Activated T-helper 1 cell treated with anti-CD3 and anti-CD28 coated beads, Interleukin-2, amount 50 U/mL, for 16 hours (primary cell): ENCODE results near the gene KCNJ11.

Experiments used
- DNase-seq, 2 donors: peaks; one replicate each; pipeline ENCODE4 v3.0.0-alpha.2; 2020; ENCODE audit warnings: low read depth in 1 of 2, low spot score in 1 of 2

KCNJ11 gene

DNA sequence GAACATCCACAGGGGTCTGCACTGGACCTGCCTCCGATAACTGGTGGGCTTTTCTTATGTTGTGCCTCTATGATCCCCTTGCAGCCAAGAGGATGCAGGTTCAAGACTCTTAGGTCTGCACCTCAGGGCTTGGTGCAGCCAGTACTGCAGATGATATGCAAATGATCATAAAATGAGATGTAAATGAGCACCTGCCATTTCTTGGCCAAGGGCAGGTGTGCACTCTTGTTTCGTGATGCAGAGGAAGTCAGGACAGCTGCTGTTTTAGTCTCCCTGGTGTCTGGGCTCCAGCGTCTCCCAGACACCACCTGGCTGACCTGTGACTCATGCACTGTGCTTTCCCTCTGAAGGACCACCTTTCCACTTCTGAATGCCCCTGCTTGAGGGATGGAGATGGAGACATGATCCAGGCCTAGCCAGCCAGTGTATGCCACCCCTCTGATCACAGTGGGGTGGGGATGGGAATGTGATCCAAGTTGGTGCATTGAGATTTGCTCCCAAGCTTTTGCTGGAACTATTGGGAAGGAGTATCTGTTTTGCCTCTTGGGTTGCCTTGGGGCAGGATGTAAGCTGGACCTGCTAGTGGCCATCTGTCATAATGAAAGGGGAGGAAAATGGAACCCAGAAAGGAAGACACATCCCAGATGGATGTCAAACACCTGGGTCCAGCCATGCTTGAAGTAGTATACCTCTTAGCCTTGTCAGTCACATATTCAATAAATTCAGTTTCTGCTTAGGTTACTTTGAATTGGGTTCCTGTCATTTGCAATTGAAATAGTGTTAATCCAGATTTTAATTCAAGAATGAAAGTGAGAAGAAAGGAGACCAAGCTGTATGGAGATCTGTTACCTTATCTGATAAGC lies 3.3 kb upstream of the KCNJ11 start:
- DNase-seq = no peak

DNA sequence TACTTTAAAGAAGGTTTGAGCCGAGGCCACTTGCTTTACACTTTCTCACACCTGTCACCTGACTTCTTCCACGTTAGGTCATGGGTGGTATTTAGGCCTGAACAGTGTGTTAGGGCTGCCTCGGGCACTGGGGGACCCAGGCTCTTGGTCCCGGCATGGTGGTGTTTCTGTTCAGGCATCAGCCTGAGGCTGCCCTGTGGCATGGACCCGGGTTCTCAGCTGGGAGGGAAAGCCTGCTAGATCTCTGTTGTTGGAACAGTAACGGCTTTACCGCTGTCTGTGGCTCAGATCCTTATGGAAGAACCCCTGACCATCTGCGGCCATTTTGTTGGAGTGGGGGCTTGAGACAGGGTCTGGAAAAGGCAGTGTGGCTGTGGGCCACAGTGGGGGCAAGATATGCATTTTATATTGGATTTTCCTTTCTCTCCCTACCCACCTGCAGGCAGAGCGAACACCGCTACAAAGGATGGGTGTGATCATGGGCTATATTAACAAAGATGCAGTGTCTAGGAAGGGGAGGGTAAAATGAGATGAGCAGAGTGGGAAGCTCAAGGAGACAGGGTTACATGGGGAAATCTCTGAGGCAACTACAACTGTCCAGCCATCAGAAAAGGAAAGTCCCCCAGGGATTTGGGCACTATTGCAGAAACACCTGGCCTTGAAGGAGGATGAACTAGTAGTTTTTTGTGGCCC lies 1.6 kb upstream of the KCNJ11 start:
- no peak for DNase-seq

DNA sequence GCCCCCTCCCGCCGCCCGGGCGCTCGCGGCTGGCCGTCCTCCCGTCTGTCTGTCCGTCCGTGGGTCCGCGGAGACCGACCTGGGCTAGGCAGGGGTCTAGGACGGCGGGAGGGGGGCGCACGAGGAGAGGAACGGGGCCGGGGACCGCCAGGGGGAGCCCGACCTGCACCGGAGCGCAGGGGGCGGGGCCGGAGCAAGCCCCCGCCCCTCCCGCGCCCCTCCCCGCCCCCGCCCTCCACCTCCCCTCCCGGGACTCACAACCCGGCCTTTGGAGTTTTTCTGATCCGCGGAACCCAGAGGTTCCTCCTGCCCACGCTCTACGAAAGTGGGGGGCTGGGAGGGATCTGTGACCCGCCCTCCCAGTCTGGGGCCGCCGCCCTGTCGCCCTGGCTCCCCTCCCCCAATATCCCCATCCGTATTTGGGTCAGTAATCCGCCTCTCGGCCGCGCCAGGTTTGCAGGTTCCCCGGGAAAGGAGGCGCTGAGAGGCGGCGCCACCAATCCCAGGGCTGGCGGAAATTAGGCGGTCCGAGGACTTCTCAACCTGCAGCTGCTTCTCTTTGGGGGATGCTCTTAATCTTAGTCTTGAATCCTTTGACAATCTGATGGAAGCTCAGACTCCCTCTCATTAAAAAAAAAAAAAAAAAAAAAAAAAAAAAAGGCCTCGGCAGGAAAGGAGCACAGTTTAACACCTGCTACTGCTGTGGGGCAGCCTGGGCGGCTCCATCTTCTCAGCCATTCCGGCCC lies 925 bp upstream of the KCNJ11 start:
- peak; percentile 59 to 71 for DNase-seq

DNA sequence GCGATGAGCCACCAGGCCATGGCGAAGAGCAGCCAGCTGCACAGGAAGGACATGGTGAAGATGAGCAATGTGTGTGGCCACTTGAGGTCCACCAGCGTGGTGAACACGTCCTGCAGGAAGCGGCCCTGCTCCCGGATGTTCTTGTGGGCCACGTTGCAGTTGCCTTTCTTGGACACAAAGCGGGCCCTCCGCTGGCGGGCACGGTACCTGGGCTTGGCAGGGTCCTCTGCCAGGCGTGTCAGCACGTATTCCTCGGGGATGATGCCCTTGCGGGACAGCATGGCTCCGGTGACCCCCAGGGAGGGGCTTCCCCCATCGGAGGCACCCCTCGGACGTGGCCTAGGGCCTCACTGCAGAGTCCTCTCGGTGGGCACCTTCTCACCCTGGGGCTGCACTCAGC lies 648 bp downstream of the KCNJ11 start:
- DNase-seq = no peak

DNA sequence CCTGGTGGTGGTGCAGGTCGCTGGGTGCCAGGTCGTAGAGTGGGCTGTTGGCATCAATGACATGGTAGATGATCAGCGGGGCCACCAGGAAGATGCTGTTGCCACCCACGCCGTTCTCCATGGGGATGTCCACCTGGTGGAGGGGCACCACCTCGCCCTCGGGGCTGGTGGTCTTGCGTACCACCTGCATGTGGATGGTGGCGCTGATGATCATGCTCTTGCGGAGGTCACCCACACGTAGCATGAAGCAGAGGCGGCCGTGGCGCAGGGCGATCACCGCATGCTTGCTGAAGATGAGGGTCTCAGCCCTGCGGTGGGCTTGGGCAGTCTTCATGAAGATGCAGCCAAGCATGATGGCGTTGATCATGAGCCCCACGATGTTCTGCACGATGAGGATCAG lies 1.2 kb downstream of the KCNJ11 start:
- DNase-seq = no peak

DNA sequence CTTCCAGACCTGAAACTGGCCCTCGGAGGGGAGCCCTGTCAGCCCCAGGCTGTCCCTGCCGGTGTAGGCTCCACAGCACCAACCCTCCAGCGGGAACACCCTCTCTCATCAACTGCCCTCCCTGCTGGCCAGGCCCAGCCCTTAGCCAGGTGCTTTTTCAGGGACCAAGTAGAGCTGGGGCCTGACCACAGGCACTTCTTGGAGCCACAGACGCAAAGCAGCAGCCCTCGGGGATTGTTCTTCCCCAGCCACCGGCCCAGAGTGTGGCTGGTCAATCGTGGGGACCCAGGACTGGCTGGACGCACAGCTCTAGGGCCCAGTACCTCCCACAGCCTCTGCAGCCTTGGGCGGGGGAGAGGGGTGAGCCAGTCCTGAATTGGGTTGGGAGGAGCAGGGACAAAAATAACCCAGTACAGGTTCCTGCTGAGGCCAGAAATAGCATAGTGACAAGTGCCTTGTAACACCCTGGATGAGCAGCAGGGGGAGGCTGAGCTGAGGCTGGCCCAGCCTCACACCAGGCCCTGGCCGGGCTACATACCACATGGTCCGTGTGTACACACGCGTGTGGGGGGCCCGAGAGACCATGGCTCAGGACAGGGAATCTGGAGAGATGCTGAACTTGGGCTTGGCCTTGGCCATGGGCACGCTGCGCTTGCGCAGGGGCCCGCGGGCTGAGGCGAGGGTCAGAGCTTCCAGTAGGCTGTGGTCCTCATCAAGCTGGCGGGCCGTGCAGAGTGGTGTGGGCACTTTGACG lies 2.0 kb downstream of the KCNJ11 start:
- no peak for DNase-seq

DNA sequence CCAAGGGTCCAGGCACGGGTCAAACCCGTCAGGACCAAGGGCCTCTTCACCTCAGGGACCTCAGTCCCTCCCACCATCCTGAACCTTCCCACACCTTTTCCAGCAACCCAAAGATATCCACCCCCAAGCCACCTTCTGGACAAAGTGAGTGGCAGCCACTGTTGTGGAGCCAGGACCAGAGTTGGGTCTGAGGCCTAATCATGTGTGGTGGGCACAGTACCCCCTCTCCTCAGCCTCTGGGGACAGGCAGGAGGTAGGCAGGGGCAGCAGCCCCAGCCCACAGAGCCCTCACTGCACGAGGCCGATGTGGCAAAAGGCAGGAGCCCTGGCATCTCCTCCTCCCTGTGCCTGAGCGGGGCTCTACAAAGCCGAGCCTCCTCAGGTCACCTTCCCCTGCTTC lies 2.5 kb downstream of the KCNJ11 start:
- no peak for DNase-seq

DNA sequence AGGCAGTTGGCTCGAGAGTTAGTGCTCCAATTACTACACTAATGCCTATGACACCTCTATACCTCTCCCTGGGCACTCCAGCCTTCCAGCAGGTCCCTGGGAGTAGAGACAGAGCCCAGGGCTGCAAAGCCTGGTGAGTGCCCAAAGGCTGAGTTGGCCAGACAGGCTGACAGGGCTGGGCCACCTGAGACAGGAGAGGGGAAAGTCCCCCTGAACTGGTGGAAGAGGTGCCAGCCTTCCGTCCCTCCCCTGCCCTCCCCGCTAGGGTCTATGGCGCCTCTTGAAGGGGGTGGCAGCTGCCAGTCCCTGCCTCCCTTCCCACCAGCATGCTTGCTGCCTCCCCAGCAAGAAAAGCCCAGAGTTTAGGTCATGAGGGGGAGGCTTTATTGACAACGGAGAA lies 3.0 kb downstream of the KCNJ11 start:
- DNase-seq = no peak

DNA sequence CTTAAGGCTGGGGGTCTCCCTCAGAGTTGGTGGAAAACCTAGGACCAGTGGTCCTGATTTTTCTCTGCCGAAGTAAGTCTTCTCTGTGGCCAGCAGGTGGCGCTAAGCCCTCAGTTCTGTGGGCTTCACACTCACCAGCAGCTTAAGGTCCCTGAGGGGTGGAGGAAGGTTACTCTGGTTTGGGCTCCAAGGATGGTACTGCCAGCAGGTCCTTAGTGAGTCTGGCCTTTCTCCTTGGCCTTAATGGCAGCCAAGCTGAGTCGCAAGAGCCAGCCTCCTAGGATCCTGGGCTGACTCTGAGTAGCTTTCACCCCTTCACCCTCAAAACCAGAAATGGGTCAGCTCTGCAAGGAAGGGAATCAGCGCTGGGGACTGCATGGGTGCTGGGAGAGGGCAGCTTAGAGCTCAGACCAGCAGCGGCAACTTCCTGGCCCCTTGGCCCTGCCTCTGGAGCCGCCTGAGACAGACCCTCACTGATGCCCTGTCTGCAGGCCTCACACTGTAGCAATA lies 4.4 kb downstream of the KCNJ11 start:
- DNase-seq = peak; percentile 53 to 54

DNA sequence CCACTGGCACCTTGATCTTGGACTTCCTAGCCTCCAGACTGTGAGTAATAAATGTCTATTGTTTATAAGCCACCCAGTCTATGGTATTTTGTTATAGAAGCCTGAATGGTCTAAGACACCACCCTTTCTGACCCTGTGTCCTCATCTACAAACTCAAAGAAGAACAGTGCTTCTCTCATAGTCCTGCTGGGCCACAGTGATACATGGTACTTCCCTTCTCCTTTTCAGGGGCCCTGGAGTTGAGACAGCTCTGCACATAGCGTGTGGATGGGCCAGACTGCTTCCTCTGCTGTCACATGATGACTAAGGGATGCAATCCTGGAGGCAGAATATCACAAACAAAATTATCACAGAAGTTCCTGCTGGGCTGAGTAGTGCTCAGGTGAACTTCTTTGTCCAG lies 5.0 kb downstream of the KCNJ11 start:
- no peak for DNase-seq

DNA sequence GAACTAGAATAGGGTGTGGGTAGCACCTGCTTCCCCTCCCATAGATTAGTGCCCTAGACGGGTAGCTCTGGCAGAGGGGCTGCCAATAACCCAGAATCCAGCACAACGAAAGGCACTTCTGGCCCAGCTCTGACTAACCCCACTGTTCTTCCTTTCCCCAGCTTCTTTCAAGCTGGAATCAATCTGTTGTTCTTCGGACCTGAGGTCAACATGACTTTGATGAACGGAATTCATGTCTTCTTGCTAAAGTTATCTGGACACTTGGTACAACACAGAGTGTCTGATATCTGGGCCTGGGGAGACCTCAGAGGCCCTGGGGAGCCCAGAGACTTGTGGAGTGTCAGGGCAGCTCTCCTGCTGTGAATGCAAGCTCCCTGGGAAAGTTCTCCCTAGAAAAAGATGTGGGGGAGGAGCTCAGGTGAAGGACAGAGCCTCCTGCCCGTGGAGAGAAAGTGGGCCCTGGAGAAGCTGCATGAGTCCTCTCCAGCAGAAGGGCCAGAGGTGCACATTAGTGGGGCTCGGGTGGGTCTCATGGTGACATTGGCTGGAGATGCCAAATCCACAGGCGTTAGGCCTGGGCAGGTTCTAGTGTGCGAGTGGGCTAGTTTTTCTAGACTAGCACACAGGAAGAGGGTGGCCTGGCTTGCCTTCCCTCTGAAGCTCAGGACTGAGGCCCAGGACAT lies 6.3 kb downstream of the KCNJ11 start:
- DNase-seq = no peak

DNA sequence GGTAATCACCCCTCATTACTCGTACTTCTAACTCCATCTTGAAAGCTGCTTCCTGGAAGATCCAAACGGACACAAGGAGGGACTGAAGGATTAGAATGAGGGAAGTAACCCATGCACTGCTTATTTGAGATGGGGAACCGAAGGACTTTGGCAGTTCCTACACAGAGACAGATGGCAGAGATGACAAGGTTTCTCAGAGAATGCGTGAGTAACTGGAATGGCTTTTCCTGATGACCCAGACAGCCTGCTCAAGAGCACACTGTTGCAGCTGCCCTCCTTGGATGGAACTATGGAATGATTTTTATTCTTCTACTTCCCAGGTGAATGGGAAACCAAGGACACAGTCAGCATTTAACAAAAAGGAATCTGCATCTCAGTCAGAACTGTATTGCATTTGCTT lies 7.3 kb downstream of the KCNJ11 start:
- DNase-seq = no peak

DNA sequence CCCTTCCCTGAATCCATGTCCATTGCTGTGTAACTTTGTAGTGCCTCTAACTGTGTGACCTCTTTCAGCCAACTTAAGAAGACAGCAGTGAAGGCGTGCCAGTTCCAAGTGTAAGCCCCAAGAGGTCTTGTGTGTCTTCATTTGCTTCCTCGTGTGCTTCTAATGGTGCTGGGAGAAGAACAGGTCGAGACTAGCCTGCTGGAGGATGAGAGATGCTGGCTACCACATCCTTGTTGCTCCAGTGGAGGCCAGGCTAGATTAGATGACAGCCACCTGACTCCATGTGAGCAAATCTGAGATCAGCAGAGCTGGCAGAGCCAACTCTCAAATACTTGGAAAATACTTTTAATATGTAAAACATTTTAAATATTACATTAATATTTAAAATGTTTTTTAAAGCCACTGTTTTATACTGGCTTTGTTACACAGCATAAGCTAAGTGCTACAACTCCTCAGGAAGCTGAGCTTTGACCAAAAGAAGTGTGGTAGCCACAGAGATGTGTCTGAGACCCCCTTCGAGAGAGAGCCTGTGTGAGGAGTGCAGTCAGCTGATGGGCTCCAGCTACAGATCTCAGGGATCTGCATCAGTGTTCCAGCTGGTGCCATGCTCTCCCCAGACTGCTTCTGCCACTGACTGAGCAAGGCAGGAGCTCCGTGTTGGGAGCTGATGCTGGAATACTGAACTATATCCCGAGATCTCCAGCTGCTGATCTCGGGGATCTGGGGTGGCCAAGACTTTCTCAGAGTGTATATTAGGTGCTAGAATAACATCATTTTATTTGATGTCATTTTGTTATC lies 8.9 kb downstream of the KCNJ11 start:
- no peak for DNase-seq

DNA sequence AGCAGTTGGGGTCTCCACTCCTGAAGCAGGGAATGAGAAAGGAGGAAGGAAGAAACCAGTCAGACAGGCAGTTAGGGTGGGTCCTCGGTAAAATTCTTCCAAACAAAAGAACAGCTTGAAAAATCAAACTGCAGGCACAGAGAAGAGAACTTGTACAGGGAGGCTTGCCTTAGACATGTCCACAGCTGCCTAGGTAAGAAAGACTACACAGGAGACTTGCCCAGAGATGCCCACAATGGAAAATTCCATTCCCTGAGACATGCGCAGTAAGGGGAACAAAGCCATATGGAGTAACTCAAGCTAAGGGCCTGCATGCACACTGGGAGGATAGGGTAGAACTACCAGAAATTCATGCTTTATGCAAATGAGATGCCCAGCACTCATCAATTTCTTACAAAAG lies 9.8 kb downstream of the KCNJ11 start:
- no peak for DNase-seq

DNA sequence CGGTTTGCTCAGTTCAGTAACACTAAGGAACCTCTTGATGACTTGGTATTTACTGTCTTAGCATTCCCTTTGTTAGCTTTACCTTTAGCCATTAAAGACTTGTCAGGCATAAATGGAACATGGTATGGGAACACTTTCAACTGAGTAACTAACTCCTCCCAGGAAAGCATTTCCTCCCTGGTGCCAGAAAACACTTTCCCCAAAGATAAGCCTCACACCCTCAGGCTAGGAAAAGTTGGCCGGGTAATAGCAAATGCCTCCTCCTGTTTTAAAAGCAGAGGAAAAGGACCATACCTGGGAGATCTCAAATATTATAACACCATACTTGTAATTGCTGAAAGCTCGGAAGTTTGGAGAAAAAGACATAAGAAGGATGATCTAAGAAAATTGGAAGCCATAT lies 12.0 kb downstream of the KCNJ11 start:
- DNase-seq = no peak

DNA sequence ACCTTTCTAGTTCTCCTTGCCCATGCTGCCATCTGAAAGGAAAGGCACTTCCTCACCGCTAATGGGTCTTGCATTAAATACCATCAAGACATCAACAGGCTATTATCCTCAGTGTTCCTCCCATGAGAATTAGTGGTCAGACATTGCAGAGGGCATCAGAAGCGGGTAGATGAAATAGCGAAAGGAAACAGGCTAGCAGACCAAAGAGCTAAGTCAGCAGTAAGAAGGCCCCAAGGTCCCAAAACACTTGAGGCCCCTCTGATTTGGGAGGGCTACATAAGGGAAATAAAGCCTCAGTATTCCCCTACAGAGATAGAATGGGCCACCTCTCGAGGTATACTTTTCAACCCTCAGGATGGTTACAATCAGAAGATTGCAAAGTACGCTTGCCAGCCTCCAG lies 12.9 kb downstream of the KCNJ11 start:
- no peak for DNase-seq

DNA sequence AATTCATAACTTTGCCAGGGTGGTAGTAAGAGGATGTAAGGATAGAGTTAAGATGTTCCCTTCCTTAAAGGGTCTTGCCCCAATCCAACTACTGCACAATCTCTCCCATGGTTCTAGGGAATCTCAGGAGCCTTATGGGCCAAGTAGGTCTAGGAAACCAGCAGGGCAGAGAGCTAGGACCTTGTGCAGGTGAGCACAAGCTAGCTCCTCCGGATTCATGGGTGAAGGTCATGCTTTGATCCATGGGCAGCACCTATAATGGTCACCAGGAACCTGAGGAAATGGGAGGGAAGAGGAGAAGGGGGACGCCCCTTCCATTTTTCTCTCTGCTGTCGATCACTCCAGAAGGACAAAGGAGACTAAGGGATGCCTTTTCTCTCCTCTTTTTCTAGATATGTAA lies 16.8 kb downstream of the KCNJ11 start:
- DNase-seq = no peak

DNA sequence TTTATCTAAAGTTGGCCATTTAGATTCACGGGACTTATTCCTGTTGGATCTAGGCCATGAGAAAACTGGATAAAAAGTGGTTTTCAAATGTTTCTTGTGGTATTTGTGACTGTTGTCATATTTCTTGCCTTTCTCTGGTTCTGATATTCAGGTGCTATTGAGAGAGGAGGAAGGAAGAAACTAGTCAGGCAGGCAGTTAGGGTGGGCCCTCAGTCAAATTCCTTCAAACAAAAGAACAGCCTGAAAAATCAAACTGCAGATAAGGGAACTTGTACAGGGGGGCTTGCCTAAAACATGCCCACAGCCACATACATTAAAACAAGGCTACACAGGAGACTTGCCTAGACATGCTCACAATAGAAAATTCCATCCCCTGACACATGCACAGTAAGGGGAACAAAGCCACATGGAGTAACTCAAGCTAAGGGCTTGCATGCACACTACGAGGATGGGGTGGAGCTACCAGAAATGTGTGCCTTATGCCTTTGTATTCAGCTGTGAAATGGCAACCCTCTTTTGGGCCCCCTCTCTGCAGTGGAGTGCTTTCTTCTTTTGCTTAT lies 18.7 kb downstream of the KCNJ11 start:
- DNase-seq = no peak

DNA sequence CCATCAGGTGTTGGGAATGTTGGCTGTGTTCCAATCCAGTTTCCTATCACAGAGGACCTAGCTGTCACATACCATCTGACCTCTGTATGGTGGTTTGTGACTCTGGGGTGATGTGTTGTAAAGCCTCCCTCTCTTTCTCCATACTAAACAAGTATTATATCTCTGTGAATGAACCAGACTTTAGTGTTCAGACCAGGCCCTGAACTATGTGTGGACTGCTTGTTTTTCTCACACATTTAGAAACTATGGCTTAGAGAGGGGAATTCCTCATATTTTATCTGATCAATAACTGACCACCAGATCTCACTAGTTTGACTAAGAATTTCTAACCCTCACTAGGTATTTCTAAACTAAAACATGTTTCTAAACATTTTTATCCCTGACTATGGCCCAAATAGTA lies 19.4 kb downstream of the KCNJ11 start:
- no peak for DNase-seq
